ENCODE measurements around the gene CYB5RL. TPM values are rescaled to one million over a fixed set of nuclear protein-coding genes. Genes with fewer than 3 reads are reported as not detected.
A peak's percentile ranks its signal among the peaks of the same experiment; 100 is the strongest.

Gene CYB5RL
- total RNA-seq, 4 donors from 2014 or later = 1.9 to 5.1 (median 3.6) TPM

DNA sequence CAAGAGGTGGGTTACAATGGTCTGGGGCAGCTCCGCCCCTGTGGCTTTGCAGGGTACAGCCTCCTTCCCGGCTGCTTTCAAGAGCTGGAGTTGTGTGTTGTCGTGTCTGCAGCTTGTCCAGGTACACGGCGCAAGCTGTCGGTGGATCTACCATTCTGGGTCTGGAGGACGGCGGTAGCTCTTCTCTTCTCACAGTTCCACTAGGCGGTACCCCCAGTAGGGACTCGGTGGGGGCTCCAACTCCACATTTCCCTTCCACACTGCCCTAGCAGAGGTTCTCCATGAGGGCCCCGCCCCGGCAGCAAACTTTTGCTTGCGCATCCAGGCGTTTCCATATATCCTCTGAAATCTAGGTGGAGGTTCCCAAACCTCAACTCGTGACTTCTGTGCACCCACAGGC is 34.7 kb downstream of the CYB5RL start:
- Histone ChIP-seq H3K4me1 (peaks cover 0 to 14% (median 9%) of the 10 kb centered on the region in 4 donors), H3K9me3 (no peaks in the 10 kb centered on the region), H3K27me3 (no peaks in the 10 kb centered on the region), H3K36me3 (no peaks in the 10 kb centered on the region), H3K27ac (no peak overlapping the region), H3K4me3 (no peak overlapping the region)
- DNase-seq = no peak
- intact Hi-C loops (cut with DNase I; ENCODE audit: low total_unique reads) (no loop called here), in situ Hi-C loops (cut with MboI; ENCODE audit: low pct_ligation_motif_present in 1 of 4, low pct_unique_long_range_greater_than_20kb in 1 of 4, low sequenced_read_pairs in 3 of 4) (no loop called here)
- TF ChIP-seq POLR2AphosphoS5 (IDR thresholded peaks at IDR 0.05) (no peak), EP300 (IDR thresholded peaks at IDR 0.05; ENCODE audit: low read depth) (no peak)
- TF ChIP-seq, protein P1, sequence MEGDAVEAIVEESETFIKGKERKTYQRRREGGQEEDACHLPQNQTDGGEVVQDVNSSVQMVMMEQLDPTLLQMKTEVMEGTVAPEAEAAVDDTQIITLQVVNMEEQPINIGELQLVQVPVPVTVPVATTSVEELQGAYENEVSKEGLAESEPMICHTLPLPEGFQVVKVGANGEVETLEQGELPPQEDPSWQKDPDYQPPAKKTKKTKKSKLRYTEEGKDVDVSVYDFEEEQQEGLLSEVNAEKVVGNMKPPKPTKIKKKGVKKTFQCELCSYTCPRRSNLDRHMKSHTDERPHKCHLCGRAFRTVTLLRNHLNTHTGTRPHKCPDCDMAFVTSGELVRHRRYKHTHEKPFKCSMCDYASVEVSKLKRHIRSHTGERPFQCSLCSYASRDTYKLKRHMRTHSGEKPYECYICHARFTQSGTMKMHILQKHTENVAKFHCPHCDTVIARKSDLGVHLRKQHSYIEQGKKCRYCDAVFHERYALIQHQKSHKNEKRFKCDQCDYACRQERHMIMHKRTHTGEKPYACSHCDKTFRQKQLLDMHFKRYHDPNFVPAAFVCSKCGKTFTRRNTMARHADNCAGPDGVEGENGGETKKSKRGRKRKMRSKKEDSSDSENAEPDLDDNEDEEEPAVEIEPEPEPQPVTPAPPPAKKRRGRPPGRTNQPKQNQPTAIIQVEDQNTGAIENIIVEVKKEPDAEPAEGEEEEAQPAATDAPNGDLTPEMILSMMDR (IDR thresholded peaks at IDR 0.05) = no peak
- WGBS, 2 donors (ENCODE audit: low coverage in 1 of 2) = 92% methylated on average over 15 of the region's 15 CpGs; no CpG with 5 or more reads in 1 of the 2 donors

DNA sequence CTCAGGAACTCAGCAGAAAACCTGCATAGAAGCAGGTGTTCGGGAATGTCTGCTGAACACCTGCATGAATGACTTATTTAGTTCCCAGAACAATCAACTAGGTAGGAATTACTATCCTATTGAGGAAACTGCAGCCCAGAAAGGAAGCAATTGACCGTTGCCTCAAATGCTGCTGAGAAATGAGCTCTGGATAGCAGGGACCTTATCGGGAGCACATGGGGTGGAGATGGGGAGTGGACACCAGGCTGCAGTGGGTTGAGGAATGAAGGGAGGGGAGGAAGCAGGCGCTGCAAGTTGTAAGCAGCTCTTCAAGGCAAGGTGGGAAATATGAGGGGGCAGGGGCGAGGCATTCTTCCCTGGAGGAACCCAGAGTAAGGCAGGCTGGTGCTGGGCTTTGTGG is 36.3 kb downstream of the CYB5RL start:
- no peaks in the 10 kb centered on the region for H3K36me3 ChIP-seq
- no peaks in the 10 kb centered on the region for H3K9me3 ChIP-seq
- H3K27me3 ChIP-seq = no peaks in the 10 kb centered on the region
- no peak overlapping the region for H3K4me3 ChIP-seq
- WGBS, 2 donors (ENCODE audit: low coverage in 1 of 2) = 54 to 57% methylated on average over 4 to 5 of the region's 5 CpGs
- TF ChIP-seq POLR2AphosphoS5 (IDR thresholded peaks at IDR 0.05) (no peak), POLR2A (IDR thresholded peaks at IDR 0.05) (no peak), EP300 (IDR thresholded peaks at IDR 0.05; ENCODE audit: low read depth) (no peak)
- TF ChIP-seq, protein P1 (IDR thresholded peaks at IDR 0.05) = no peak
- intact Hi-C loops (cut with DNase I; ENCODE audit: low total_unique reads) = no loop called here
- DNase-seq = peak; percentile 38
- H3K27ac ChIP-seq = peak overlapping the region; percentile 25 to 49 (median 36)
- H3K4me1 ChIP-seq = peaks cover 0 to 14% (median 9%) of the 10 kb centered on the region in 4 donors
- in situ Hi-C loops (cut with MboI; ENCODE audit: low pct_ligation_motif_present in 1 of 4, low pct_unique_long_range_greater_than_20kb in 1 of 4, low sequenced_read_pairs in 3 of 4) = no loop called here

DNA sequence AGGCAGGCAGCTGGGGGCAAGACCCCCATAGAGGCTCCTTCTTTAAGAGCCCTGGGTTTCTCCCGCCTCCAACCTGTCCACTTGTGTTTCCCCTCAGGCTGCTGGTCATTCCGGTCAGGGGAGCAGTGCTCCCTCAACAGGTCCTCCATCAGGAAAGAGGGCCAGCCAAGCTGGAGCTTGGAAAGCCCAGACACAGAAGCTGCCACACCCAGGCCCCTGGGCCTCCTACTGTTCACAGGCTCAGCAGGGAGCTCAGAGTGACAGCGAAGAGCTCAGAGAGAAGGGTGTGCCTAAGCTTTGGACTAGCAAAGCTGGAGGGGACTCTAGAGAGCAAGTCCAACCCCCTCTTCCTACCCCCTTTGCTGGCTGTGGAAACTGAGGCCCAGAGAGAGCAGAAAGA is 36.8 kb downstream of the CYB5RL start:
- intact Hi-C loops (cut with DNase I; ENCODE audit: low total_unique reads) (no loop called here), in situ Hi-C loops (cut with MboI; ENCODE audit: low pct_ligation_motif_present in 1 of 4, low pct_unique_long_range_greater_than_20kb in 1 of 4, low sequenced_read_pairs in 3 of 4) (no loop called here)
- H3K4me3 ChIP-seq = no peak overlapping the region
- peaks cover 0 to 14% (median 9%) of the 10 kb centered on the region in 4 donors for H3K4me1 ChIP-seq
- no peaks in the 10 kb centered on the region for H3K9me3 ChIP-seq
- WGBS, 2 donors (ENCODE audit: low coverage in 1 of 2) = 64% methylated on average over 3 of the region's 3 CpGs; no CpG with 5 or more reads in 1 of the 2 donors
- no peaks in the 10 kb centered on the region for H3K27me3 ChIP-seq
- peak overlapping the region; percentile 25 to 49 (median 36) for H3K27ac ChIP-seq
- TF ChIP-seq POLR2AphosphoS5 (IDR thresholded peaks at IDR 0.05) (no peak), POLR2A (IDR thresholded peaks at IDR 0.05) (no peak), EP300 (IDR thresholded peaks at IDR 0.05; ENCODE audit: low read depth) (no peak)
- TF ChIP-seq, protein P1 (IDR thresholded peaks at IDR 0.05) = no peak
- peak; percentile 58 for DNase-seq
- no peaks in the 10 kb centered on the region for H3K36me3 ChIP-seq

DNA sequence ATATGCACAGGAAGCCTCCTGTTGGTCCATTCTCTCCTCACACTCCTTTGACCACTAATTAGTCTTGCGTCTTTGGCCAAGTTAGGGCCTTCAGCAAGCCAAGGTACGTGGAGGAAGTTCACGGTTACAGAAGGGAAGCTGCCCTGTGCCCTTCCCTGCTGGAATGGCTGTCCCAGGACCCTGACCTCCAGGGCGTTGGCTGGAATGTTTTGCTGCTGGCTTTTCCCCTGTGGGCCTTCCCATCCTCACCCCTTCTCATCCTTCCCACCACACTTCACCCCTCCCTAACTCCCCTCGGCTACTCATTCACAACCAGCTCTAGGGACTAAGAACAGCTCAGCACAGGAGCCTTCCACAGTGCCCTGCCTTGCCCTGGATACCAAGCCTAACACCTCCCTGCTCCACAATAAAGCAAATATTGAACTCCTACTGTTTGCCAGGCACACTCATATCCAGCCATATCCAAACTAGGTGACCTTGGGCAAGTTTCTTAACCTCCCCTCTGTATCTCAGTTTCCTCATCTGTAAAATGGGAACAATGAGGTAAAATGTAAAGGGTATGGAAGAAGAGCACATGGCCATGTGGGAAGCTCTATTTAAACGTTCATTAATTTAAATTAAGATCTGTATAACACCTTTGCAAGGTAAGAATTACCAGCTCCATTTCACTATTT is 38.2 kb downstream of the CYB5RL start:
- no peaks in the 10 kb centered on the region for H3K9me3 ChIP-seq
- no peak overlapping the region for H3K4me3 ChIP-seq
- H3K4me1 ChIP-seq = peaks cover 0 to 14% (median 9%) of the 10 kb centered on the region in 4 donors
- in situ Hi-C loops (cut with MboI; ENCODE audit: low pct_ligation_motif_present in 1 of 4, low pct_unique_long_range_greater_than_20kb in 1 of 4, low sequenced_read_pairs in 3 of 4) (no loop called here), intact Hi-C loops (cut with DNase I; ENCODE audit: low total_unique reads) (no loop called here)
- no peak for TF ChIP-seq POLR2AphosphoS5 (IDR thresholded peaks at IDR 0.05)
- TF ChIP-seq, protein P1 (IDR thresholded peaks at IDR 0.05) = no peak
- no peak for TF ChIP-seq EP300 (IDR thresholded peaks at IDR 0.05; ENCODE audit: low read depth)
- TF ChIP-seq POLR2A (IDR thresholded peaks at IDR 0.05) = no peak
- 58 to 67% methylated on average over 2 to 6 of the region's 6 CpGs for WGBS, 2 donors (ENCODE audit: low coverage in 1 of 2)
- no peak overlapping the region for H3K27ac ChIP-seq
- H3K27me3 ChIP-seq = no peaks in the 10 kb centered on the region
- no peak for DNase-seq
- H3K36me3 ChIP-seq = no peaks in the 10 kb centered on the region

Data from transverse colon (tissue), 4 donors.